ENCODE results near the gene PRDM16. TPM values are rescaled to one million over a fixed set of nuclear protein-coding genes. Genes with fewer than 3 reads are reported as not detected.

PRDM16 gene
- total RNA-seq, 1 experiment from 2014 or later: 1.6 TPM

- no peak for TF ChIP-seq ATF2 (CRISPR knock-in tag; IDR thresholded peaks at IDR 0.05; ENCODE audit: borderline replicate concordance, low read depth)
- TF ChIP-seq USF1 (CRISPR knock-in tag; IDR thresholded peaks at IDR 0.05): no peak
- no peak for TF ChIP-seq TEAD1 (CRISPR knock-in tag; IDR thresholded peaks at IDR 0.05)
- TF ChIP-seq CTCF (IDR thresholded peaks at IDR 0.05): no peak
- no peak for TF ChIP-seq CBFB (CRISPR knock-in tag; IDR thresholded peaks at IDR 0.05; ENCODE audit: low read depth)
Observed at GRCh38 chr1:3289502-3289901, 220.5 kb downstream of the PRDM16 start (continued).

GRCh38 chr1:3290438-3290837, 221.4 kb downstream of the PRDM16 start:
- no peak for ATAC-seq
- ChIA-PET POLR2A (no interaction called here), CTCF (no interaction called here)
- DNase-seq (ENCODE audit: low spot score): no peak
- Mint-ChIP-seq H3K9me3 (no peaks in the 10 kb centered on the region), H3K4me3 (no peak overlapping the region), H3K36me3 (no peaks in the 10 kb centered on the region), H3K4me1 (peaks cover 9% of the 10 kb centered on the region), H3K27ac (no peak overlapping the region), H3K27me3 (ENCODE audit: low read depth) (no peaks in the 10 kb centered on the region)
- TF ChIP-seq SMAD3 (CRISPR knock-in tag; IDR thresholded peaks at IDR 0.05; ENCODE audit: borderline replicate concordance) (no peak), MYBL2 (CRISPR knock-in tag; IDR thresholded peaks at IDR 0.05) (no peak), ZNF219 (CRISPR knock-in tag; IDR thresholded peaks at IDR 0.05; ENCODE audit: borderline replicate concordance) (no peak), NR1H2 (CRISPR knock-in tag; IDR thresholded peaks at IDR 0.05) (no peak), CDX4 (CRISPR knock-in tag; IDR thresholded peaks at IDR 0.05; ENCODE audit: borderline replicate concordance) (no peak), GTF2I (CRISPR knock-in tag; conservative IDR thresholded peaks at IDR 0.05) (no peak), SP1 (CRISPR knock-in tag; conservative IDR thresholded peaks at IDR 0.05) (no peak), ZNF512 (CRISPR knock-in tag; IDR thresholded peaks at IDR 0.05; ENCODE audit: borderline replicate concordance) (no peak), ZMAT4 (CRISPR knock-in tag; IDR thresholded peaks at IDR 0.05) (no peak), ETV6 (CRISPR knock-in tag; IDR thresholded peaks at IDR 0.05) (no peak), ATF3 (CRISPR knock-in tag; conservative IDR thresholded peaks at IDR 0.05) (no peak), FOXP4 (CRISPR knock-in tag; IDR thresholded peaks at IDR 0.05) (no peak), TP53 (CRISPR knock-in tag; IDR thresholded peaks at IDR 0.05) (no peak), ZBTB43 (CRISPR knock-in tag; IDR thresholded peaks at IDR 0.05) (no peak), AFF4 (CRISPR knock-in tag; IDR thresholded peaks at IDR 0.05; ENCODE audit: borderline replicate concordance) (no peak), USF2 (CRISPR knock-in tag; IDR thresholded peaks at IDR 0.05) (no peak)
